PC-3 (cell line): ENCODE data around the gene NHERF2. TPM values are rescaled to one million over a fixed set of nuclear protein-coding genes. Genes with fewer than 3 reads are reported as not detected.

Experiments
- ATAC-seq: fragments of 200-7000 bp; cut with Tn5 transposase; 2 replicates; pipeline ENCODE4 v1.9.1; 2020; ENCODE audit warnings: mild to moderate bottlenecking, moderate library complexity
- BruUV-seq: library from RNA; stranded (reverse); fragments of 400-500 nt; replicated peaks from 2 replicates; lab custom pipeline; 2021; lab: Mats Ljungman, UMichigan
- CTCF ChIA-PET: fragments of 300-600 bp; sonication (Branson Sonifier 250); formaldehyde crosslinking; loops from one replicate; lab custom pipeline; 2022; ENCODE audit warnings: antibody characterized with exemption; lab: Charles Lee
- POLR2A ChIA-PET: fragments of 300-600 bp; sonication (Branson Sonifier 250); formaldehyde crosslinking; loops from one replicate; lab custom pipeline; 2022; ENCODE audit warnings: antibody characterized with exemption; ENCODE audit not compliant: unreplicated experiment; lab: Charles Lee
- DNase-seq: peaks from one replicate; pipeline ENCODE4 v3.0.0-alpha.2; 2015
- H2AFZ ChIP-seq: fragments of 300-600 bp; sonication (generic); 2 replicates; pipeline ENCODE4 v1.6.0; 2016; ENCODE audit warnings: antibody characterized with exemption, low read length
- H3F3A ChIP-seq: fragments of 300-600 bp; sonication (generic); one replicate; pipeline ENCODE4 v1.6.0; 2017; ENCODE audit warnings: antibody characterized with exemption, low read length, control low read depth, mild to moderate bottlenecking; ENCODE audit not compliant: unreplicated experiment
- H3K27ac ChIP-seq: fragments of 300-600 bp; sonication (generic); 2 replicates; pipeline ENCODE4 v1.5.1; 2016; ENCODE audit warnings: mild to moderate bottlenecking, low read length
- H3K27me3 ChIP-seq: fragments of 300-600 bp; sonication (generic); 2 replicates; pipeline ENCODE4 v1.6.1; 2016; ENCODE audit warnings: low read length, mixed read lengths
- H3K36me3 ChIP-seq: fragments of 300-600 bp; sonication (generic); 2 replicates; pipeline ENCODE4 v1.6.1; 2016; ENCODE audit warnings: low read depth, mixed run types, low read length, mixed read lengths
- H3K4me1 ChIP-seq: fragments of 300-600 bp; sonication (generic); 2 replicates; pipeline ENCODE4 v1.5.1; 2016; ENCODE audit warnings: low read length; ENCODE audit not compliant: insufficient read depth
- H3K4me2 ChIP-seq: fragments of 300-600 bp; sonication (generic); 2 replicates; pipeline ENCODE4 v1.6.0; 2016; ENCODE audit warnings: low read length
- H3K4me3 ChIP-seq: fragments of 300-600 bp; sonication (generic); 2 replicates; pipeline ENCODE4 v1.5.1; 2016; ENCODE audit warnings: mild to moderate bottlenecking, low read length, mixed read lengths
- H3K79me2 ChIP-seq: fragments of 300-600 bp; sonication (generic); 2 replicates; pipeline ENCODE4 v1.6.1; 2017; ENCODE audit warnings: low read length, mixed read lengths
- H3K9ac ChIP-seq: fragments of 300-600 bp; sonication (generic); 2 replicates; pipeline ENCODE4 v1.6.0; 2016; ENCODE audit warnings: mild to moderate bottlenecking, low read length
- H3K9me2 ChIP-seq: fragments of 300-600 bp; sonication (generic); replicated peaks from 2 replicates; pipeline ENCODE4 v1.6.1; 2016; ENCODE audit warnings: mixed run types, low read length, mixed read lengths
- H3K9me3 ChIP-seq: fragments of 300-600 bp; sonication (generic); 2 replicates; pipeline ENCODE4 v1.6.1; 2016; ENCODE audit warnings: low read length, mixed read lengths
- H4K20me1 ChIP-seq: fragments of 300-600 bp; sonication (generic); 2 replicates; pipeline ENCODE4 v1.6.1; 2016; ENCODE audit warnings: low read length, mixed read lengths
- CTCF ChIP-seq: fragments of 300-600 bp; sonication (generic); conservative IDR thresholded peaks from 2 replicates; pipeline ENCODE4 v1.5.1; 2017; ENCODE audit warnings: antibody characterized with exemption, low read depth, mild to moderate bottlenecking, low read length
- EZH2 ChIP-seq: fragments of 300-600 bp; sonication (generic); IDR thresholded peaks from one replicate; pipeline ENCODE4 v1.6.1; 2017; ENCODE audit warnings: antibody characterized with exemption, mild to moderate bottlenecking, low read length; ENCODE audit not compliant: unreplicated experiment
- EZH2phosphoT487 ChIP-seq: fragments of 300-600 bp; sonication (generic); IDR thresholded peaks from 2 replicates; pipeline ENCODE4 v1.6.1; 2018; ENCODE audit warnings: mild to moderate bottlenecking, antibody characterized with exemption, low read length, borderline replicate concordance
- intact Hi-C: fragments of 100-400 bp; cut with micrococcal nuclease; formaldehyde crosslinking; loops from 2 replicates; pipeline ENCODE4 v1.9.0; 2023
- total RNA-seq: library from RNA; depleted of rRNA; stranded (reverse); fragments of >200 nt; gene quantifications from 2 replicates; pipeline ENCODE4 v1.2.3, GENCODE V29; 2014

Gene NHERF2
- total RNA-seq, 1 experiment from 2014 or later: 145 TPM

- Histone ChIP-seq H4K20me1 (no peaks in the 10 kb centered on the region), H3K9me2 (no peaks in the 10 kb centered on the region), H3K4me2 (peak overlapping the region; percentile 95), H3K4me1 (peaks cover 47% of the 10 kb centered on the region), H3K27ac (no peak overlapping the region), H2AFZ (no peak overlapping the region), H3K79me2 (peaks cover 19% of the 10 kb centered on the region), H3K36me3 (no peaks in the 10 kb centered on the region; the same call in 1 of the 2 replicates), H3K9me3 (no peaks in the 10 kb centered on the region), H3K4me3 (peak overlapping the region; percentile 90), H3F3A (peaks cover 3% of the 10 kb centered on the region), H3K9ac (no peak overlapping the region), H3K27me3 (no peaks in the 10 kb centered on the region)
- no peak for ATAC-seq
- TF ChIP-seq EZH2phosphoT487: no peak
- no peak for TF ChIP-seq EZH2
- no peak for TF ChIP-seq CTCF
- CTCF ChIA-PET: no interaction called here
- POLR2A ChIA-PET: no interaction called here
- BruUV-seq: no TSS peak
- DNase-seq: no peak
- intact Hi-C loops: no loop called here
These were observed 43.6 kb upstream of the NHERF2 start for GRCh38 chr16:1982991-1983543.

GRCh38 chr16:1983544-1984346, 43.0 kb upstream of the NHERF2 start, which contains the start of gene GFER:
GFER (plus strand) TSS chr16:1984193; CDS start chr16:1984219, 26 bp downstream.
- Histone ChIP-seq H3K9ac (peak within 1 kb of the TSS; percentile 85), H3K9me2 (no peaks in the 10 kb centered on the region), H3K36me3 (no peaks in the 10 kb centered on the region; the same call in 1 of the 2 replicates), H3K79me2 (peaks cover 19% of the 10 kb centered on the region), H3K27ac (no peak within 1 kb of the TSS), H3K27me3 (no peaks in the 10 kb centered on the region), H2AFZ (peak within 1 kb of the TSS; percentile 72), H3K4me1 (peaks cover 45% of the 10 kb centered on the region), H4K20me1 (no peaks in the 10 kb centered on the region), H3F3A (peaks cover 3% of the 10 kb centered on the region), H3K9me3 (no peaks in the 10 kb centered on the region), H3K4me2 (peak within 1 kb of the TSS; percentile 95), H3K4me3 (peak within 1 kb of the TSS; percentile 90)
- DNase-seq (peak; percentile 86), ATAC-seq (peak; percentile 76)
- intact Hi-C loops: no loop called here
- BruUV-seq: no TSS peak
- no peak; the same call in 1 of the 2 replicates for TF ChIP-seq CTCF
- 0 out of 2 replicates have a peak, but pooled peaks have one; percentile 59 for TF ChIP-seq EZH2phosphoT487
- ChIA-PET CTCF (no interaction called here), POLR2A (interaction anchor here (0.6 kb wide), 1 partner anchor 24 kb away, joined by 4 read pairs; no protein-coding TSS in a partner anchor)
